Astrocyte (in vitro differentiated cells and primary cell): Measurements from ENCODE around the gene SEMA4D. TPM values are rescaled to one million over a fixed set of nuclear protein-coding genes. Genes with fewer than 3 reads are reported as not detected.

Experiments
- DNase-seq: peaks from one replicate; pipeline ENCODE4 v3.0.0-alpha.2; 2010; ENCODE audit warnings: low read depth
- FAIRE-seq: peaks from 2 replicates; lab custom pipeline; 2011; peaks lifted over from hg19 to GRCh38; lab: Jason Lieb, UNC
- H2AFZ ChIP-seq: 2 replicates; pipeline ENCODE4 v1.6.0; 2012; ENCODE audit warnings: low read depth, low read length, inconsistent platforms
- H3K27ac ChIP-seq: 2 replicates; pipeline ENCODE4 v1.5.1; 2011; ENCODE audit warnings: low read depth, low read length, inconsistent platforms
- H3K27me3 ChIP-seq: 2 replicates; pipeline ENCODE4 v1.6.0; 2011; ENCODE audit warnings: low read length, inconsistent platforms; ENCODE audit not compliant: insufficient read depth
- H3K36me3 ChIP-seq: 2 replicates; pipeline ENCODE4 v1.5.1; 2011; ENCODE audit warnings: low read length, inconsistent platforms; ENCODE audit not compliant: insufficient read depth
- H3K4me1 ChIP-seq: 2 replicates; pipeline ENCODE4 v1.5.1; 2011; ENCODE audit warnings: low read length, inconsistent platforms; ENCODE audit not compliant: insufficient read depth
- H3K4me2 ChIP-seq: 2 replicates; pipeline ENCODE4 v1.6.0; 2012; ENCODE audit warnings: low read length, inconsistent platforms
- H3K4me3 ChIP-seq: 2 replicates; pipeline ENCODE4 v1.5.1; 2011; ENCODE audit warnings: low read depth, mild to moderate bottlenecking, low read length, inconsistent platforms; ENCODE audit not compliant: insufficient read depth
- H3K79me2 ChIP-seq: 2 replicates; pipeline ENCODE4 v1.6.0; 2012; ENCODE audit warnings: mild to moderate bottlenecking, low read length, inconsistent platforms; ENCODE audit not compliant: insufficient read depth
- H3K9ac ChIP-seq: 2 replicates; pipeline ENCODE4 v1.6.0; 2012; ENCODE audit warnings: mild to moderate bottlenecking, low read length, inconsistent platforms
- H3K9me3 ChIP-seq: 2 replicates; pipeline ENCODE4 v1.5.1; 2012; ENCODE audit warnings: low read depth, mild to moderate bottlenecking, low read length, inconsistent platforms; ENCODE audit not compliant: insufficient read depth
- H4K20me1 ChIP-seq: 2 replicates; pipeline ENCODE4 v1.6.0; 2012; ENCODE audit warnings: low read length, inconsistent platforms; ENCODE audit not compliant: insufficient read depth
- H3K27ac Mint-ChIP-seq: one replicate; pipeline ENCODE4 v1.8.0; 2021; ENCODE audit warnings: mild to moderate bottlenecking, mixed read lengths; ENCODE audit not compliant: unreplicated experiment
- H3K27me3 Mint-ChIP-seq: one replicate; pipeline ENCODE4 v1.8.0; 2021; ENCODE audit warnings: low read depth, mixed read lengths; ENCODE audit not compliant: unreplicated experiment
- H3K36me3 Mint-ChIP-seq: one replicate; pipeline ENCODE4 v1.8.0; 2021; ENCODE audit warnings: low read depth, mixed read lengths; ENCODE audit not compliant: unreplicated experiment
- H3K4me1 Mint-ChIP-seq: one replicate; pipeline ENCODE4 v1.8.0; 2021; ENCODE audit warnings: low read depth, mixed read lengths; ENCODE audit not compliant: unreplicated experiment
- H3K4me3 Mint-ChIP-seq: one replicate; pipeline ENCODE4 v1.8.0; 2021; ENCODE audit warnings: mild to moderate bottlenecking, moderate library complexity, mixed read lengths; ENCODE audit not compliant: unreplicated experiment
- H3K9me3 Mint-ChIP-seq: one replicate; pipeline ENCODE4 v1.8.0; 2021; ENCODE audit warnings: mild to moderate bottlenecking, mixed read lengths; ENCODE audit not compliant: unreplicated experiment
- EZH2 ChIP-seq: IDR thresholded peaks from 2 replicates; pipeline ENCODE4 v1.6.1; 2012; ENCODE audit warnings: mild to moderate bottlenecking, low read length, inconsistent platforms; ENCODE audit not compliant: insufficient read depth
- total RNA-seq: library from RNA; stranded (reverse); gene quantifications from 2 replicates; pipeline ENCODE4 v1.2.1, GENCODE V29; 2021
- TF ChIP-seq, protein P1 (sequence below): IDR thresholded peaks from 2 replicates; pipeline ENCODE4 v1.5.1; 2011; ENCODE audit warnings: low read depth, mild to moderate bottlenecking, inconsistent platforms, low read length, moderate library complexity; ENCODE audit not compliant: insufficient read depth

The SEMA4D gene
- total RNA-seq, 1 donor from 2014 or later = 6.2 TPM

DNA sequence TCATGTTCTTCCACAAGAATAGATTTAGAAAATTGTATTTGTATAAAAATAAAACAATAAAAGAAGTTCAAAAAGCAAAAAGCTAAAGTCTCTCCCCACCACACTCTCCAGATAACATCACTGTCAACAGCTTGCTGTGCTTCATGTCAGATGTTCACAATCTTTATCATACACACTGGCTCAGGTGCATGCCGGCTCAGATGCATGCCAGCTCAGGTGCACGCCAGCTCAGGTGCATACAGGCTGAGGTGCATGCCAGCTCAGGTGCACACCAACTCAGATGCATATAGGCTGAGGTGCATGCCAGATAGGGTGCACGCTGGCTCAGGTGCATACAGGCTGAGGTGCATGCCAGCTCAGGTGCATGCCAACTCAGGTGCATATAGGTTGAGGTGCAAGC, 26.5 kb downstream of the SEMA4D start:
- H3K4me1 Mint-ChIP-seq = peaks cover 28% of the 10 kb centered on the region
- Histone ChIP-seq H2AFZ (no peak overlapping the region), H3K27me3 (peaks cover 5% of the 10 kb centered on the region), H3K4me2 (no peak overlapping the region), H4K20me1 (no peaks in the 10 kb centered on the region), H3K9ac (no peak overlapping the region), H3K79me2 (no peaks in the 10 kb centered on the region), H3K4me1 (no peaks in the 10 kb centered on the region), H3K9me3 (no peaks in the 10 kb centered on the region), H3K36me3 (no peaks in the 10 kb centered on the region), H3K27ac (no peak overlapping the region), H3K4me3 (no peak overlapping the region)
- H3K9me3 Mint-ChIP-seq = peaks cover 2% of the 10 kb centered on the region
- peaks cover 1% of the 10 kb centered on the region for H3K27me3 Mint-ChIP-seq
- DNase-seq = no peak
- H3K4me3 Mint-ChIP-seq = no peak overlapping the region
- no peak for TF ChIP-seq EZH2
- TF ChIP-seq, protein P1, sequence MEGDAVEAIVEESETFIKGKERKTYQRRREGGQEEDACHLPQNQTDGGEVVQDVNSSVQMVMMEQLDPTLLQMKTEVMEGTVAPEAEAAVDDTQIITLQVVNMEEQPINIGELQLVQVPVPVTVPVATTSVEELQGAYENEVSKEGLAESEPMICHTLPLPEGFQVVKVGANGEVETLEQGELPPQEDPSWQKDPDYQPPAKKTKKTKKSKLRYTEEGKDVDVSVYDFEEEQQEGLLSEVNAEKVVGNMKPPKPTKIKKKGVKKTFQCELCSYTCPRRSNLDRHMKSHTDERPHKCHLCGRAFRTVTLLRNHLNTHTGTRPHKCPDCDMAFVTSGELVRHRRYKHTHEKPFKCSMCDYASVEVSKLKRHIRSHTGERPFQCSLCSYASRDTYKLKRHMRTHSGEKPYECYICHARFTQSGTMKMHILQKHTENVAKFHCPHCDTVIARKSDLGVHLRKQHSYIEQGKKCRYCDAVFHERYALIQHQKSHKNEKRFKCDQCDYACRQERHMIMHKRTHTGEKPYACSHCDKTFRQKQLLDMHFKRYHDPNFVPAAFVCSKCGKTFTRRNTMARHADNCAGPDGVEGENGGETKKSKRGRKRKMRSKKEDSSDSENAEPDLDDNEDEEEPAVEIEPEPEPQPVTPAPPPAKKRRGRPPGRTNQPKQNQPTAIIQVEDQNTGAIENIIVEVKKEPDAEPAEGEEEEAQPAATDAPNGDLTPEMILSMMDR = no peak
- H3K36me3 Mint-ChIP-seq = no peaks in the 10 kb centered on the region
- no peak overlapping the region for H3K27ac Mint-ChIP-seq
- no peak for FAIRE-seq

DNA sequence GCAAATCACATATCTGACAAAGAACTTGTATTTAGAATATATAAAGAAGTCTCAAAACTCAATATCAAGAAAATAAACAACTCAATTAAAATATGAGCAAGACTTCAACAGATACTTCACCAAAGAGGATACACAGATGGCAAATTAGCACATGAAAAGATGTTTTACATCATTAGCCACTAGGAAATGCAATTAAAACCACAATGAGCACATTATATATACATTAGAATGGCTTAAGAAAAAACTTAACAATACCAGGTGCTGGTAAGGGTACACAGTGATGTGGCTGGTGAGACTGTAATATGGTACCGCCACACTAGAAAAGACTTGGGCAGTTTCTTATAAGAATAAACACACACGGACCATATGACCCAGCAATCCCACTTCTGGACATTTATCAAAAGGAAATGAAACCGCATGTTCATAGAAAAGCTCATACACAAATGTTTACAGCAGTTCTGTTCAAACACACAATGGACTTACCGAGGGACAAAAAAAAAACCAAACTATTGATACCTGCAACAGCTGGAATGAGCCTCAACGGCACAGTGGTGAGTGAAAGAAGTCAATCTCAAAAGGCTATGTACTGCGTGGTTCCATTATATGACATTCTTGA, 27.6 kb downstream of the SEMA4D start:
- FAIRE-seq = no peak
- no peak overlapping the region for H3K4me3 Mint-ChIP-seq

DNA sequence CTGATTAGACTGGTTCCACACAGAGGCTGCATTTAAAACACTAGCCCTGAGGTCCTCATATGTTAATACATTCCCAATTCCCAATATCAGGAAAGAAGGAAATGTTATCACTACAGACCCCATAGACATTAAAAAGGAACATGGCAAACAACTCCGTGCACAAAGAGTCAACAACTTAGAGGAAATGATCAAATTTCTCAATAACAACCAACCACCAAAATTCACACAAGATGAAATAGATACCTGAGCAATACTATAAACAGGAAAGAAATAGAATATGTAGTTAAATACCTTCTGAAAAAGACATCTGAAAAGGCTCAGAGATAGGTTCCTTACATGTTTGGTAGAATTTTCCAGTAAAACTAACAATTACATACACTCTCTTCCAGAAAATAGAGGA, 28.9 kb downstream of the SEMA4D start:
- no peak overlapping the region for H3K4me3 ChIP-seq
- H3K27me3 Mint-ChIP-seq = peaks cover 6% of the 10 kb centered on the region
- peaks cover 39% of the 10 kb centered on the region for H3K4me1 Mint-ChIP-seq
- no peak overlapping the region for H3K27ac Mint-ChIP-seq
- no peaks in the 10 kb centered on the region for H3K9me3 Mint-ChIP-seq
- no peaks in the 10 kb centered on the region for H3K4me1 ChIP-seq
- H2AFZ ChIP-seq = no peak overlapping the region
- no peaks in the 10 kb centered on the region for H3K79me2 ChIP-seq
- H3K9me3 ChIP-seq = no peaks in the 10 kb centered on the region
- no peaks in the 10 kb centered on the region for H4K20me1 ChIP-seq
- peaks cover 2% of the 10 kb centered on the region for H3K36me3 Mint-ChIP-seq
- H3K9ac ChIP-seq = no peak overlapping the region
- no peak overlapping the region for H3K27ac ChIP-seq
- TF ChIP-seq EZH2 = no peak
- TF ChIP-seq, protein P1 = no peak
- peaks cover 5% of the 10 kb centered on the region for H3K27me3 ChIP-seq
- H3K36me3 ChIP-seq = no peaks in the 10 kb centered on the region
- no peak for FAIRE-seq
- no peak overlapping the region for H3K4me2 ChIP-seq
- no peak for DNase-seq
- H3K4me3 Mint-ChIP-seq = no peak overlapping the region

More for the DNA sequence above, 27.6 kb downstream of the SEMA4D start:
- H4K20me1 ChIP-seq = no peaks in the 10 kb centered on the region
- H3K9me3 ChIP-seq = no peaks in the 10 kb centered on the region
- no peak for DNase-seq
- no peak overlapping the region for H3K27ac ChIP-seq
- H3K9me3 Mint-ChIP-seq = peaks cover under 1% of the 10 kb centered on the region
- H3K79me2 ChIP-seq = no peaks in the 10 kb centered on the region
- peaks cover 28% of the 10 kb centered on the region for H3K4me1 Mint-ChIP-seq
- no peak overlapping the region for H3K4me3 ChIP-seq
- no peaks in the 10 kb centered on the region for H3K36me3 ChIP-seq
- no peak overlapping the region for H3K9ac ChIP-seq
- H3K36me3 Mint-ChIP-seq = peaks cover 2% of the 10 kb centered on the region
- peaks cover 5% of the 10 kb centered on the region for H3K27me3 ChIP-seq
- no peaks in the 10 kb centered on the region for H3K4me1 ChIP-seq
- H3K27ac Mint-ChIP-seq = no peak overlapping the region
- TF ChIP-seq EZH2 = no peak
- TF ChIP-seq, protein P1 = no peak
- no peak overlapping the region for H3K4me2 ChIP-seq
- no peak overlapping the region for H2AFZ ChIP-seq
- H3K27me3 Mint-ChIP-seq = peaks cover 4% of the 10 kb centered on the region
